Epidermal melanocyte (primary cell): ENCODE measurements around the gene TMPRSS4.
A peak's percentile ranks its signal among the peaks of the same experiment; 100 is the strongest.

ENCODE experiments used
- DNase-seq: peaks from one replicate; pipeline ENCODE4 v3.0.0; 2011; ENCODE audit warnings: low spot score; ENCODE audit not compliant: insufficient read length

The TMPRSS4 gene

GRCh38 chr11:118135051-118135795, 58.3 kb downstream of the TMPRSS4 start:
- DNase-seq = no peak

- DNase-seq = no peak
Measured at GRCh38 chr11:118135796-118136165, 58.9 kb downstream of the TMPRSS4 start.

GRCh38 chr11:118136341-118136740, 59.5 kb downstream of the TMPRSS4 start:
- DNase-seq = no peak

- DNase-seq = no peak
Measured at GRCh38 chr11:118136801-118137200, 59.9 kb downstream of the TMPRSS4 start.

- no peak for DNase-seq
Measured at GRCh38 chr11:118138839-118139420, 62.1 kb downstream of the TMPRSS4 start.

- DNase-seq = no peak
Measured at GRCh38 chr11:118139578-118139977, 62.7 kb downstream of the TMPRSS4 start.

- no peak for DNase-seq
Measured at GRCh38 chr11:118142081-118142480, 65.2 kb downstream of the TMPRSS4 start.

GRCh38 chr11:118142809-118143208, 65.9 kb downstream of the TMPRSS4 start:
- no peak for DNase-seq

GRCh38 chr11:118143661-118144185, 66.8 kb downstream of the TMPRSS4 start:
- no peak for DNase-seq

GRCh38 chr11:118144301-118145268, 67.7 kb downstream of the TMPRSS4 start:
- DNase-seq = no peak

GRCh38 chr11:118145285-118146227, 68.7 kb downstream of the TMPRSS4 start:
- peak; percentile 95 for DNase-seq

- DNase-seq = no peak
Measured at GRCh38 chr11:118146554-118146953, 69.7 kb downstream of the TMPRSS4 start.

GRCh38 chr11:118147502-118147901, 70.6 kb downstream of the TMPRSS4 start:
- no peak for DNase-seq

GRCh38 chr11:118148240-118148639, 71.4 kb downstream of the TMPRSS4 start:
- no peak for DNase-seq

GRCh38 chr11:118148856-118149255, 72.0 kb downstream of the TMPRSS4 start:
- no peak for DNase-seq

- no peak for DNase-seq
Measured at GRCh38 chr11:118149493-118149892, 72.6 kb downstream of the TMPRSS4 start.

GRCh38 chr11:118151431-118151830, 74.6 kb downstream of the TMPRSS4 start:
- DNase-seq = no peak

GRCh38 chr11:118152020-118152551, 75.2 kb downstream of the TMPRSS4 start:
- DNase-seq = no peak

- peak; percentile 90 for DNase-seq
Measured at GRCh38 chr11:118152552-118153471, 75.9 kb downstream of the TMPRSS4 start, which contains the start of gene SCN4B. TSS of gene SCN4B (minus strand) at chr11:118152823. CDS start at chr11:118152673, 150 bp downstream.
